SK-N-SH (cell line): Measurements from ENCODE around the gene CDC27. TPM values are rescaled to one million over a fixed set of nuclear protein-coding genes. Genes with fewer than 3 reads are reported as not detected.
"Not testable (repeated sequence)": the region's sequence is repeated elsewhere in the genome, so short reads cannot be mapped to it uniquely, and the experiment has no call there.

Source experiments
- CTCF ChIA-PET: fragments of 300-600, 350-600 bp; formaldehyde crosslinking; extraction: SDS; loops from one replicate; lab custom pipeline; 2021; lab: Yijun Ruan, JAX
- POLR2A ChIA-PET: fragments of 350-600 bp; sonication (Branson Sonifier 250); formaldehyde crosslinking; extraction: SDS; loops from one replicate; lab custom pipeline; 2020; ENCODE audit warnings: antibody characterized with exemption, inconsistent platforms; lab: Yijun Ruan, JAX
- DNase-seq: peaks from one replicate; pipeline ENCODE4 v3.0.0; 2012
- H2AFZ ChIP-seq: fragments of 200-600 bp; sonication (generic); 2 replicates; pipeline ENCODE4 v1.8.1; 2016; ENCODE audit warnings: antibody characterized with exemption, mild to moderate bottlenecking, low read depth
- H3F3A ChIP-seq: fragments of 200-600 bp; sonication (generic); replicated peaks from 2 replicates; pipeline ENCODE3; 2016; ENCODE audit warnings: antibody characterized with exemption, mild to moderate bottlenecking; ENCODE audit not compliant: insufficient read depth
- H3K27ac ChIP-seq, 2 experiments: fragments of 200-500 bp in 1 of 2; fragments of 200-600 bp in 1 of 2; sonication (Bioruptor generic) in 1 of 2; sonication (generic), shearing (Covaris generic) in 1 of 2; 2 replicates each; pipeline versions ENCODE4 v1.5.1 to v1.6.1; 2014 to 2016; ENCODE audit warnings: low read depth in 2 of 2, inconsistent platforms in 1 of 2, low read length in 1 of 2, mild to moderate bottlenecking in 1 of 2, mixed read lengths in 1 of 2
- H3K27me3 ChIP-seq: fragments of 200-600 bp; sonication (generic), shearing (Covaris generic); 2 replicates; pipeline ENCODE4 v1.6.1; 2016; ENCODE audit warnings: mixed run types; ENCODE audit not compliant: insufficient read depth
- H3K36me3 ChIP-seq, 2 experiments: fragments of 200-500 bp in 1 of 2; fragments of 200-600 bp in 1 of 2; sonication (Bioruptor generic) in 1 of 2; sonication (generic) in 1 of 2; replicated peaks in 1 of 2; 2 replicates each; pipeline versions ENCODE3 to v1.5.1; 2014 to 2016; ENCODE audit warnings: low read length in 1 of 2, mild to moderate bottlenecking in 1 of 2; ENCODE audit not compliant: insufficient read depth in 2 of 2, control insufficient read depth in 1 of 2
- H3K4me1 ChIP-seq, 2 experiments: fragments of 200-500 bp in 1 of 2; fragments of 200-600 bp in 1 of 2; sonication (Bioruptor generic) in 1 of 2; sonication (generic), shearing (Covaris generic) in 1 of 2; 2 replicates each; pipeline versions ENCODE4 v1.5.1 to v1.6.1; 2014 to 2016; ENCODE audit warnings: low read depth in 1 of 2, low read length in 1 of 2, mixed run types in 1 of 2; ENCODE audit not compliant: insufficient read depth in 2 of 2, control insufficient read depth in 1 of 2
- H3K4me2 ChIP-seq: fragments of 200-600 bp; sonication (generic), shearing (Covaris generic); 2 replicates; pipeline ENCODE4 v1.6.1; 2017; ENCODE audit warnings: mixed run types
- H3K4me3 ChIP-seq, 2 experiments: fragments of 200-500 bp in 1 of 2; fragments of 200-600 bp in 1 of 2; sonication (Bioruptor generic) in 1 of 2; sonication (generic), shearing (Covaris generic) in 1 of 2; 2 replicates each; pipeline versions ENCODE4 v1.5.1 to v1.8.1; 2014 to 2016; ENCODE audit warnings: low read depth in 2 of 2, inconsistent platforms in 1 of 2, low read length in 1 of 2, mild to moderate bottlenecking in 1 of 2, mixed read lengths in 1 of 2, moderate library complexity in 1 of 2
- H3K79me2 ChIP-seq: fragments of 200-600 bp; sonication (generic); 2 replicates; pipeline ENCODE4 v1.8.1; 2017; ENCODE audit warnings: mild to moderate bottlenecking; ENCODE audit not compliant: insufficient read depth
- H3K9ac ChIP-seq: fragments of 200-600 bp; sonication (generic); 2 replicates; pipeline ENCODE4 v1.6.1; 2017; ENCODE audit warnings: mixed run types
- H3K9me2 ChIP-seq: fragments of 200-600 bp; sonication (generic); 2 replicates; pipeline ENCODE4 v1.6.1; 2017; ENCODE audit warnings: mixed run types
- H3K9me3 ChIP-seq: fragments of 200-600 bp; sonication (generic); 2 replicates; pipeline ENCODE4 v1.6.1; 2017; ENCODE audit warnings: mixed run types, mild to moderate bottlenecking, moderate library complexity
- H4K20me1 ChIP-seq: fragments of 200-600 bp; sonication (generic); 2 replicates; pipeline ENCODE4 v1.6.1; 2017; ENCODE audit warnings: mild to moderate bottlenecking, mixed run types; ENCODE audit not compliant: insufficient read depth
- EZH2phosphoT487 ChIP-seq: fragments of 200-600 bp; sonication (generic); IDR thresholded peaks from 2 replicates; pipeline ENCODE4 v1.6.1; 2017; ENCODE audit warnings: low read depth, mixed run types, mild to moderate bottlenecking, antibody characterized with exemption, moderate library complexity, borderline replicate concordance
- FOSL2 ChIP-seq: IDR thresholded peaks from 2 replicates; pipeline ENCODE4 v1.4.0; 2012; ENCODE audit warnings: low read depth, mild to moderate bottlenecking, moderate library complexity, borderline replicate concordance
- JUND ChIP-seq: IDR thresholded peaks from 2 replicates; pipeline ENCODE4 v1.4.0; 2012
- NFIC ChIP-seq: IDR thresholded peaks from 2 replicates; pipeline ENCODE4 v1.4.0; 2012; ENCODE audit warnings: borderline replicate concordance
- POLR2AphosphoS5 ChIP-seq: IDR thresholded peaks from 2 replicates; pipeline ENCODE4 v1.6.1; 2012; ENCODE audit warnings: low read depth, low read length
- RAD21 ChIP-seq: IDR thresholded peaks from 2 replicates; pipeline ENCODE4 v1.6.1; 2012; ENCODE audit warnings: mild to moderate bottlenecking, low read length
- RXRA ChIP-seq: IDR thresholded peaks from 2 replicates; pipeline ENCODE4 v1.4.0; 2012; ENCODE audit warnings: low read depth, mild to moderate bottlenecking, borderline replicate concordance
- SIN3A ChIP-seq: IDR thresholded peaks from 2 replicates; pipeline ENCODE4 v1.6.1; 2012; ENCODE audit warnings: low read depth, mild to moderate bottlenecking, low read length, moderate library complexity, borderline replicate concordance
- SMC3 ChIP-seq: IDR thresholded peaks from 2 replicates; pipeline ENCODE4 v1.6.1; 2012; ENCODE audit warnings: low read depth, low read length, improper control_type of control experiment
- TAF1 ChIP-seq: IDR thresholded peaks from 2 replicates; pipeline ENCODE4 v1.6.1; 2012; ENCODE audit warnings: low read depth, mild to moderate bottlenecking, low read length, moderate library complexity, borderline replicate concordance
- TCF12 ChIP-seq: IDR thresholded peaks from 2 replicates; pipeline ENCODE4 v1.4.0; 2012
- TEAD4 ChIP-seq: IDR thresholded peaks from 2 replicates; pipeline ENCODE4 v1.4.0; 2012; ENCODE audit warnings: mild to moderate bottlenecking, borderline replicate concordance; ENCODE audit not compliant: insufficient read depth
- WGBS: methylation state at CpG from one replicate; pipeline ENCODE4 v1.1.6; 2017; ENCODE audit warnings: low lambda C conversion rate; 5-methylcytosine and 5-hydroxymethylcytosine counted together
- polyA plus RNA-seq, 3 experiments: library from polyadenylated mRNA; depleted of rRNA; stranded (reverse); fragments of >200 nt; gene quantifications; 2 replicates each; pipeline ENCODE4 v1.2.3, GENCODE V29; 2012
- TF ChIP-seq, protein P1 (sequence below): IDR thresholded peaks from 2 replicates; pipeline ENCODE4 v1.4.0; 2012; ENCODE audit warnings: low read depth, borderline replicate concordance
- TF ChIP-seq, protein P2 (sequence below): fragments of 150-350 bp; IDR thresholded peaks from 2 replicates; pipeline ENCODE4 v1.6.1; 2016; ENCODE audit warnings: mild to moderate bottlenecking, low read depth, low read length
- TF ChIP-seq, protein P3 (sequence below): fragments of 150-350 bp; IDR thresholded peaks from 2 replicates; pipeline ENCODE4 v1.6.1; 2017; ENCODE audit warnings: antibody characterized with exemption, low read length, low read depth, borderline replicate concordance
- TF ChIP-seq, protein P4 (sequence below): IDR thresholded peaks from 2 replicates; pipeline ENCODE4 v1.4.0; 2012; ENCODE audit warnings: low read depth, borderline replicate concordance
- TF ChIP-seq, protein P5 (sequence below): fragments of 200-600 bp; sonication (generic); IDR thresholded peaks from 2 replicates; pipeline ENCODE4 v1.6.1; 2017; ENCODE audit warnings: antibody characterized with exemption, mild to moderate bottlenecking, moderate library complexity

CDC27 gene
- polyA plus RNA-seq, 1 of the 3 experiments (the other 2 are of a cell fraction), result 44.3 TPM

DNA sequence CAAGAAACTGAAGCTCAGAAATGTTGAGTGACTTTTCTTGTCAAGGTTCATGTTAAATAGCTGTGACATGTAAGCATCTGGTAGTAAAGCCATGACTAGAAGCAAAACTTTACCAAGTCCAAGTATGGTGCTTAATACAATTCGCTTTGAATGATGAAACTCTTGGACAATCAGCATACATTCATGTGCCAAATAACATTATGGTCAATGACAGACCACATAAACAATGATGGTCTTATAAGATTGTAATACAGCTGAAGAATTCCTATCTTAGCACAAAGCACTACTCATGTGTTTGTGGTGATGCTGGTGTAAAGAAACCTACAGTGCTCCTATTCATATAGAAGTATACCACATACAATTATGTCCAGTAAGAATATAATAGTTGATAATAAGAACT is 112.9 kb downstream of the CDC27 start:
- H3F3A ChIP-seq, result no peaks in the 10 kb centered on the region

DNA sequence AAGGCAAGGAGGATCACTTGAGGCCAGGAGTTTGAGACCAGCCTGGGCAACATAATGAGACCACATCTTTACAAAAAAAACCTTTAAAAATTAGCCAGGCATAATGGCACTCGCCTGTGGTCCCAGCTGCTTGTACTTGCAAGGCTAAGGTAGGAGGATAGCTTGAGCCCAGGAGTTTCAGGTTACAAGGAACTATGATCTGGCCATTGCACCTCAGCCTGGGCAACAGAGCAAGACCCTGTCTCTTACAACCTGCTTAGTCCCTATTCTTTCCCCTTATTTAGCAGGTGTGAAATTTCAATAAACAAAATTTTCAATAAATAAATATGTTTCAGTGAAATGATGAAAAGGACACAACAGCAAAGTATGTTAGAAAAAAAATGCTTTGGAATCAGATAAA is 114.7 kb downstream of the CDC27 start:
- H3K79me2 ChIP-seq, H3K9me2 ChIP-seq, H3K27me3 ChIP-seq, POLR2A ChIA-PET, H3K9me3 ChIP-seq, CTCF ChIA-PET, H3K27ac ChIP-seq, H4K20me1 ChIP-seq, DNase-seq, H3K9ac ChIP-seq, H3K36me3 ChIP-seq, H3K4me3 ChIP-seq, H2AFZ ChIP-seq, H3F3A ChIP-seq, H3K4me2 ChIP-seq: not testable (repeated sequence)
- H3K4me1 ChIP-seq, result peaks cover 7 to 11% of the 10 kb centered on the region in 2 experiments; a peak in 2 of 4 replicates
- WGBS, result 100% methylated on average over 1 of the region's 1 CpG

More for the DNA sequence above, 112.9 kb downstream of the CDC27 start:
- CTCF ChIA-PET, result no interaction called here
- Histone ChIP-seq H3K79me2 (0 out of 2 replicates have a peak, but pooled peaks cover 8% of the 10 kb centered on the region), H2AFZ (no peak overlapping the region), H3K27ac (no peak overlapping the region), H3K4me3 (no peak overlapping the region), H3K36me3 (peaks cover 2 to 4% of the 10 kb centered on the region in 2 experiments), H3K4me1 (peaks cover 0 to 11% of the 10 kb centered on the region in 2 experiments; a peak in 1 of 4 replicates), H3K9me2 (no peaks in the 10 kb centered on the region), H3K9me3 (no peaks in the 10 kb centered on the region), H3K4me2 (no peak overlapping the region), H4K20me1 (no peaks in the 10 kb centered on the region), H3K9ac (no peak overlapping the region), H3K27me3 (no peaks in the 10 kb centered on the region)
- TF ChIP-seq, protein P1, sequence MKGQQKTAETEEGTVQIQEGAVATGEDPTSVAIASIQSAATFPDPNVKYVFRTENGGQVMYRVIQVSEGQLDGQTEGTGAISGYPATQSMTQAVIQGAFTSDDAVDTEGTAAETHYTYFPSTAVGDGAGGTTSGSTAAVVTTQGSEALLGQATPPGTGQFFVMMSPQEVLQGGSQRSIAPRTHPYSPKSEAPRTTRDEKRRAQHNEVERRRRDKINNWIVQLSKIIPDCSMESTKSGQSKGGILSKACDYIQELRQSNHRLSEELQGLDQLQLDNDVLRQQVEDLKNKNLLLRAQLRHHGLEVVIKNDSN, result no peak
- TF ChIP-seq, protein P2, sequence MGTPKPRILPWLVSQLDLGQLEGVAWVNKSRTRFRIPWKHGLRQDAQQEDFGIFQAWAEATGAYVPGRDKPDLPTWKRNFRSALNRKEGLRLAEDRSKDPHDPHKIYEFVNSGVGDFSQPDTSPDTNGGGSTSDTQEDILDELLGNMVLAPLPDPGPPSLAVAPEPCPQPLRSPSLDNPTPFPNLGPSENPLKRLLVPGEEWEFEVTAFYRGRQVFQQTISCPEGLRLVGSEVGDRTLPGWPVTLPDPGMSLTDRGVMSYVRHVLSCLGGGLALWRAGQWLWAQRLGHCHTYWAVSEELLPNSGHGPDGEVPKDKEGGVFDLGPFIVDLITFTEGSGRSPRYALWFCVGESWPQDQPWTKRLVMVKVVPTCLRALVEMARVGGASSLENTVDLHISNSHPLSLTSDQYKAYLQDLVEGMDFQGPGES, result no peak
- TF ChIP-seq FOSL2 (no peak), NFIC (no peak), TEAD4 (no peak), TCF12 (no peak), POLR2AphosphoS5 (no peak), TAF1 (no peak), EZH2phosphoT487 (no peak), RAD21 (no peak), RXRA (no peak), SIN3A (no peak), SMC3 (no peak), JUND (no peak)
- TF ChIP-seq, protein P3, sequence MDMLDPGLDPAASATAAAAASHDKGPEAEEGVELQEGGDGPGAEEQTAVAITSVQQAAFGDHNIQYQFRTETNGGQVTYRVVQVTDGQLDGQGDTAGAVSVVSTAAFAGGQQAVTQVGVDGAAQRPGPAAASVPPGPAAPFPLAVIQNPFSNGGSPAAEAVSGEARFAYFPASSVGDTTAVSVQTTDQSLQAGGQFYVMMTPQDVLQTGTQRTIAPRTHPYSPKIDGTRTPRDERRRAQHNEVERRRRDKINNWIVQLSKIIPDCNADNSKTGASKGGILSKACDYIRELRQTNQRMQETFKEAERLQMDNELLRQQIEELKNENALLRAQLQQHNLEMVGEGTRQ, result no peak
- TF ChIP-seq, protein P4, sequence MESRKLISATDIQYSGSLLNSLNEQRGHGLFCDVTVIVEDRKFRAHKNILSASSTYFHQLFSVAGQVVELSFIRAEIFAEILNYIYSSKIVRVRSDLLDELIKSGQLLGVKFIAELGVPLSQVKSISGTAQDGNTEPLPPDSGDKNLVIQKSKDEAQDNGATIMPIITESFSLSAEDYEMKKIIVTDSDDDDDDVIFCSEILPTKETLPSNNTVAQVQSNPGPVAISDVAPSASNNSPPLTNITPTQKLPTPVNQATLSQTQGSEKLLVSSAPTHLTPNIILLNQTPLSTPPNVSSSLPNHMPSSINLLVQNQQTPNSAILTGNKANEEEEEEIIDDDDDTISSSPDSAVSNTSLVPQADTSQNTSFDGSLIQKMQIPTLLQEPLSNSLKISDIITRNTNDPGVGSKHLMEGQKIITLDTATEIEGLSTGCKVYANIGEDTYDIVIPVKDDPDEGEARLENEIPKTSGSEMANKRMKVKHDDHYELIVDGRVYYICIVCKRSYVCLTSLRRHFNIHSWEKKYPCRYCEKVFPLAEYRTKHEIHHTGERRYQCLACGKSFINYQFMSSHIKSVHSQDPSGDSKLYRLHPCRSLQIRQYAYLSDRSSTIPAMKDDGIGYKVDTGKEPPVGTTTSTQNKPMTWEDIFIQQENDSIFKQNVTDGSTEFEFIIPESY, result no peak
- TF ChIP-seq, protein P5, sequence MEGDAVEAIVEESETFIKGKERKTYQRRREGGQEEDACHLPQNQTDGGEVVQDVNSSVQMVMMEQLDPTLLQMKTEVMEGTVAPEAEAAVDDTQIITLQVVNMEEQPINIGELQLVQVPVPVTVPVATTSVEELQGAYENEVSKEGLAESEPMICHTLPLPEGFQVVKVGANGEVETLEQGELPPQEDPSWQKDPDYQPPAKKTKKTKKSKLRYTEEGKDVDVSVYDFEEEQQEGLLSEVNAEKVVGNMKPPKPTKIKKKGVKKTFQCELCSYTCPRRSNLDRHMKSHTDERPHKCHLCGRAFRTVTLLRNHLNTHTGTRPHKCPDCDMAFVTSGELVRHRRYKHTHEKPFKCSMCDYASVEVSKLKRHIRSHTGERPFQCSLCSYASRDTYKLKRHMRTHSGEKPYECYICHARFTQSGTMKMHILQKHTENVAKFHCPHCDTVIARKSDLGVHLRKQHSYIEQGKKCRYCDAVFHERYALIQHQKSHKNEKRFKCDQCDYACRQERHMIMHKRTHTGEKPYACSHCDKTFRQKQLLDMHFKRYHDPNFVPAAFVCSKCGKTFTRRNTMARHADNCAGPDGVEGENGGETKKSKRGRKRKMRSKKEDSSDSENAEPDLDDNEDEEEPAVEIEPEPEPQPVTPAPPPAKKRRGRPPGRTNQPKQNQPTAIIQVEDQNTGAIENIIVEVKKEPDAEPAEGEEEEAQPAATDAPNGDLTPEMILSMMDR, result no peak
- POLR2A ChIA-PET, result no interaction called here
- 88% methylated on average over 1 of the region's 1 CpG for WGBS
- DNase-seq, result no peak

DNA sequence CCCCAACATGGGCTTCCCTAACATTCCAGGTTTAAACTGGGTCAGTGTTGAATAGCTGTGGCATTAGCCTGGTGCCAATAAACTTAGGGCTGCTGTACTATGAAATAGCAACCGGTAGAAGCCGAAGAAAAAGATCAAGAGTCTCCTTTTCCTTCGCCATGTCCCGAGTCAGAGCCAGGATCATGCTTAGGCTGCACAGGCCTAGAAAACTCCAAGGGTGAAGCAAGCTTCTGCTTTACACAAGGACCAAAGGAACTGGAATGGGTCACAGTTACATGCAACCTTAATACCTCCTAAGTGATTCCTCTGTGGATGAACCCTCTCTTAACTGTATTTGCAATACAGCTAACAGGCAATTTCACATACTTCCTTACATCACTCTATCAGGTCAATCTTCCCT is 115.5 kb downstream of the CDC27 start:
- CTCF ChIA-PET, result interaction anchor here (0.7 kb wide), 1 partner anchor 232 kb away, joined by 3 read pairs; no protein-coding TSS in a partner anchor
- H3K9me2 ChIP-seq, H3K79me2 ChIP-seq, POLR2A ChIA-PET, H3K9me3 ChIP-seq, H3K4me2 ChIP-seq, H4K20me1 ChIP-seq, H3K4me3 ChIP-seq, H3K36me3 ChIP-seq, DNase-seq, H3K27me3 ChIP-seq, H3K27ac ChIP-seq, H3K9ac ChIP-seq, H2AFZ ChIP-seq: not testable (repeated sequence)
- Histone ChIP-seq H3F3A (peaks cover 11% of the 10 kb centered on the region), H3K4me1 (peaks cover 7 to 11% of the 10 kb centered on the region in 2 experiments; a peak in 2 of 4 replicates)
- 98% methylated on average over 4 of the region's 4 CpGs for WGBS
